ENCODE results near the gene LRRIQ4.

DNA sequence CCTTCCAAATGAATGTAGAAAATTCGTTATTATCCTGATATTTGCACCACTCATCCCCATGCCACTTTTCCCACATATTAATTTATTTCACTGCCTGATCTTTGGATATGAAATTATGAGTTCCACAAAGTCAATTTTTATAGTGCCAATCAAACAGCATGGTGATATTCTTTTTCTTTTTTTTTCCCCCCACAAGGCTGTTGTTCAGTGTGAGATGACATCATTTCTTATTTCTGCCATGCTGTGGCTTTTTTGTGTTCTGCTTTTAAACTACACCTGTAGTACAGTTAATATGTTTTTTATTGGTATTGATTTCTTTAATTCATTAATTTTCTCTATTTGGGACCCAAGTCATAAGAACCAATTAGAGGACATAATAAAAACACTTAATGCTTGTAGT, 24.9 kb upstream of the LRRIQ4 start:
- TF ChIP-seq, protein P1, sequence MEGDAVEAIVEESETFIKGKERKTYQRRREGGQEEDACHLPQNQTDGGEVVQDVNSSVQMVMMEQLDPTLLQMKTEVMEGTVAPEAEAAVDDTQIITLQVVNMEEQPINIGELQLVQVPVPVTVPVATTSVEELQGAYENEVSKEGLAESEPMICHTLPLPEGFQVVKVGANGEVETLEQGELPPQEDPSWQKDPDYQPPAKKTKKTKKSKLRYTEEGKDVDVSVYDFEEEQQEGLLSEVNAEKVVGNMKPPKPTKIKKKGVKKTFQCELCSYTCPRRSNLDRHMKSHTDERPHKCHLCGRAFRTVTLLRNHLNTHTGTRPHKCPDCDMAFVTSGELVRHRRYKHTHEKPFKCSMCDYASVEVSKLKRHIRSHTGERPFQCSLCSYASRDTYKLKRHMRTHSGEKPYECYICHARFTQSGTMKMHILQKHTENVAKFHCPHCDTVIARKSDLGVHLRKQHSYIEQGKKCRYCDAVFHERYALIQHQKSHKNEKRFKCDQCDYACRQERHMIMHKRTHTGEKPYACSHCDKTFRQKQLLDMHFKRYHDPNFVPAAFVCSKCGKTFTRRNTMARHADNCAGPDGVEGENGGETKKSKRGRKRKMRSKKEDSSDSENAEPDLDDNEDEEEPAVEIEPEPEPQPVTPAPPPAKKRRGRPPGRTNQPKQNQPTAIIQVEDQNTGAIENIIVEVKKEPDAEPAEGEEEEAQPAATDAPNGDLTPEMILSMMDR (conservative IDR thresholded peaks at IDR 0.05 in 1 of 2, IDR thresholded peaks at IDR 0.05 in 1 of 2; ENCODE audit: low read depth in 1 of 2, low read length in 2 of 2) = no peak
- TF ChIP-seq EZH2 (IDR thresholded peaks at IDR 0.05; ENCODE audit: low read length, missing control alignments) = no peak

Measured in fibroblast of lung (primary cell).